ENCODE data around the gene RNU6-9. TPM values are rescaled to one million over a fixed set of nuclear protein-coding genes. Genes with fewer than 3 reads are reported as not detected.
"Not testable (repeated sequence)": the region's sequence is repeated elsewhere in the genome, so short reads cannot be mapped to it uniquely, and the experiment has no call there.

The RNU6-9 gene
- total and polyA plus RNA-seq, 2 experiments from 2014 or later: not detected

GRCh38 chr19:888581-889385 lies 4.5 kb upstream of the RNU6-9 start:
- H3K9ac ChIP-seq: no peak overlapping the region
- TF ChIP-seq EZH2 (IDR thresholded peaks at IDR 0.05; ENCODE audit: insufficient read depth, poor library complexity, severe bottlenecking) (no peak), EZH2phosphoT487 (IDR thresholded peaks at IDR 0.05; ENCODE audit: insufficient read depth, low read depth) (no peak)
- H3K9me3 ChIP-seq (ENCODE audit: low read depth): no peaks in the 10 kb centered on the region
- H3K79me2 ChIP-seq (ENCODE audit: insufficient read depth): peaks cover 24% of the 10 kb centered on the region
- no peak for DNase-seq
- H3K4me3 ChIP-seq: no peak overlapping the region
- H4K20me1 ChIP-seq (ENCODE audit: insufficient read depth): no peaks in the 10 kb centered on the region
- H2AFZ ChIP-seq: no peak overlapping the region
- no peaks in the 10 kb centered on the region for H3K9me2 ChIP-seq (ENCODE audit: insufficient read depth)
- no peak overlapping the region for H3K4me2 ChIP-seq (ENCODE audit: unreplicated experiment)
- WGBS, 2 experiments (ENCODE audit: low coverage in 1 of 2, low lambda C conversion rate in 2 of 2, missing lambda C conversion rate in 2 of 2): 88 to 93% methylated on average over 26 to 30 of the region's 30 CpGs
- H3K4me1 ChIP-seq (ENCODE audit: insufficient read depth): no peaks in the 10 kb centered on the region
- H3K27ac ChIP-seq: no peak overlapping the region
- H3F3A ChIP-seq (ENCODE audit: insufficient read depth): peaks cover 3% of the 10 kb centered on the region
- no peaks in the 10 kb centered on the region for H3K36me3 ChIP-seq (ENCODE audit: low read depth)
- H3K27me3 ChIP-seq (replicated peaks; ENCODE audit: insufficient read depth): no peaks in the 10 kb centered on the region
- in situ Hi-C loops (cut with MboI): no loop called here

GRCh38 chr19:889662-890295 lies 3.5 kb upstream of the RNU6-9 start:
- H3K36me3 ChIP-seq (ENCODE audit: low read depth): no peaks in the 10 kb centered on the region
- no peaks in the 10 kb centered on the region for H3K27me3 ChIP-seq (replicated peaks; ENCODE audit: insufficient read depth)
- no peak overlapping the region for H3K4me3 ChIP-seq
- H3K9me3 ChIP-seq (ENCODE audit: low read depth): no peaks in the 10 kb centered on the region
- no peaks in the 10 kb centered on the region for H4K20me1 ChIP-seq (ENCODE audit: insufficient read depth)
- no peak overlapping the region for H3K27ac ChIP-seq
- no peak overlapping the region for H2AFZ ChIP-seq
- peaks cover 24% of the 10 kb centered on the region for H3K79me2 ChIP-seq (ENCODE audit: insufficient read depth)
- peaks cover 11% of the 10 kb centered on the region for H3F3A ChIP-seq (ENCODE audit: insufficient read depth)
- no peaks in the 10 kb centered on the region for H3K9me2 ChIP-seq (ENCODE audit: insufficient read depth)
- H3K4me1 ChIP-seq (ENCODE audit: insufficient read depth): no peaks in the 10 kb centered on the region
- H3K4me2 ChIP-seq (ENCODE audit: unreplicated experiment): no peak overlapping the region
- no peak overlapping the region for H3K9ac ChIP-seq
- no peak for DNase-seq
- 92 to 93% methylated on average over 25 to 26 of the region's 26 CpGs for WGBS, 2 experiments (ENCODE audit: low coverage in 1 of 2, low lambda C conversion rate in 2 of 2, missing lambda C conversion rate in 2 of 2)
- in situ Hi-C loops (cut with MboI): no loop called here
- TF ChIP-seq EZH2 (IDR thresholded peaks at IDR 0.05; ENCODE audit: insufficient read depth, poor library complexity, severe bottlenecking) (no peak), EZH2phosphoT487 (IDR thresholded peaks at IDR 0.05; ENCODE audit: insufficient read depth, low read depth) (no peak)

- Histone ChIP-seq H3K27me3 (replicated peaks; ENCODE audit: insufficient read depth) (no peaks in the 10 kb centered on the region), H3K9ac (no peak overlapping the region), H4K20me1 (ENCODE audit: insufficient read depth) (no peaks in the 10 kb centered on the region), H3K4me3 (no peak overlapping the region), H3K4me2 (ENCODE audit: unreplicated experiment) (no peak overlapping the region), H3K9me3 (ENCODE audit: low read depth) (no peaks in the 10 kb centered on the region), H3K9me2 (ENCODE audit: insufficient read depth) (no peaks in the 10 kb centered on the region), H3K4me1 (ENCODE audit: insufficient read depth) (no peaks in the 10 kb centered on the region), H3K36me3 (ENCODE audit: low read depth) (no peaks in the 10 kb centered on the region), H3F3A (ENCODE audit: insufficient read depth) (peaks cover 11% of the 10 kb centered on the region), H3K79me2 (ENCODE audit: insufficient read depth) (peaks cover 24% of the 10 kb centered on the region), H2AFZ (no peak overlapping the region), H3K27ac (no peak overlapping the region)
- no peak for DNase-seq
- TF ChIP-seq EZH2 (IDR thresholded peaks at IDR 0.05; ENCODE audit: insufficient read depth, poor library complexity, severe bottlenecking): no peak
- TF ChIP-seq EZH2phosphoT487 (IDR thresholded peaks at IDR 0.05; ENCODE audit: insufficient read depth, low read depth): no peak
- WGBS, 2 experiments (ENCODE audit: low coverage in 1 of 2, low lambda C conversion rate in 2 of 2, missing lambda C conversion rate in 2 of 2): 89 to 90% methylated on average over 13 to 18 of the region's 18 CpGs
- in situ Hi-C loops (cut with MboI): no loop called here
Observed at GRCh38 chr19:890831-891230, 2.5 kb upstream of the RNU6-9 start.

GRCh38 chr19:891421-892200 lies 1.7 kb upstream of the RNU6-9 start:
- H3K9me3 ChIP-seq (ENCODE audit: low read depth); in situ Hi-C loops (cut with MboI); H3K27me3 ChIP-seq (replicated peaks; ENCODE audit: insufficient read depth); H3K27ac ChIP-seq; H3K9me2 ChIP-seq (ENCODE audit: insufficient read depth); H2AFZ ChIP-seq; H3K36me3 ChIP-seq (ENCODE audit: low read depth); DNase-seq; H3K4me1 ChIP-seq (ENCODE audit: insufficient read depth); H4K20me1 ChIP-seq (ENCODE audit: insufficient read depth): not testable (repeated sequence)
- H3F3A ChIP-seq (ENCODE audit: insufficient read depth): peaks cover 11% of the 10 kb centered on the region
- peak overlapping the region; percentile 94 for H3K4me3 ChIP-seq
- peaks cover 21% of the 10 kb centered on the region for H3K79me2 ChIP-seq (ENCODE audit: insufficient read depth)
- WGBS, 2 experiments (ENCODE audit: low coverage in 1 of 2, low lambda C conversion rate in 2 of 2, missing lambda C conversion rate in 2 of 2): 67 to 95% methylated on average over 10 to 50 of the region's 50 CpGs
- peak overlapping the region; percentile 90 for H3K9ac ChIP-seq
- H3K4me2 ChIP-seq (ENCODE audit: unreplicated experiment): peak overlapping the region; percentile 88
